ENCODE results near the gene HIVEP3. TPM values are rescaled to one million over a fixed set of nuclear protein-coding genes. Genes with fewer than 3 reads are reported as not detected.
A peak's percentile ranks its signal among the peaks of the same experiment; 100 is the strongest.
"Not testable (repeated sequence)": the region's sequence is repeated elsewhere in the genome, so short reads cannot be mapped to it uniquely, and the experiment has no call there.

Gene HIVEP3
- total and polyA plus RNA-seq, 3 experiments from 2014 or later, result 15.1 to 24.0 (median 23.0) TPM

- CTCF ChIA-PET, result no interaction called here
Observed at GRCh38 chr1:41936107-41936506, 17.4 kb upstream of the HIVEP3 start.

GRCh38 chr1:41935226-41935625 is 16.5 kb upstream of the HIVEP3 start:
- Histone ChIP-seq H3K27me3 (ENCODE audit: insufficient read depth, low read length, poor library complexity, severe bottlenecking) (no peaks in the 10 kb centered on the region), H3K27ac (ENCODE audit: low read depth, low read length) (no peak overlapping the region), H3K4me1 (ENCODE audit: insufficient read depth, low read length) (no peaks in the 10 kb centered on the region), H3K4me3 (ENCODE audit: low read length) (no peak overlapping the region), H3K36me3 (ENCODE audit: insufficient read depth, low read length) (no peaks in the 10 kb centered on the region), H3K9me3 (ENCODE audit: low read length) (no peaks in the 10 kb centered on the region)
- Mint-ChIP-seq H3K9me3 (no peaks in the 10 kb centered on the region), H3K36me3 (peaks cover 0 to 2% (median 1%) of the 10 kb centered on the region in 3 donors), H3K27ac (no peak overlapping the region), H3K4me1 (peaks cover 0 to 10% (median 1%) of the 10 kb centered on the region in 3 donors), H3K27me3 (no peaks in the 10 kb centered on the region), H3K4me3 (no peak overlapping the region)
- no peak for DNase-seq
- ChIA-PET CTCF (no interaction called here), POLR2A (no interaction called here)

More at GRCh38 chr1:41936107-41936506, 17.4 kb upstream of the HIVEP3 start:
- H3K4me1 Mint-ChIP-seq, result peaks cover 0 to 12% (median 1%) of the 10 kb centered on the region in 3 donors
- DNase-seq, result no peak
- Histone ChIP-seq H3K4me1 (ENCODE audit: insufficient read depth, low read length) (no peaks in the 10 kb centered on the region), H3K9me3 (ENCODE audit: low read length) (no peaks in the 10 kb centered on the region), H3K27me3 (ENCODE audit: insufficient read depth, low read length, poor library complexity, severe bottlenecking) (no peaks in the 10 kb centered on the region), H3K27ac (ENCODE audit: low read depth, low read length) (no peak overlapping the region), H3K4me3 (ENCODE audit: low read length) (no peak overlapping the region), H3K36me3 (ENCODE audit: insufficient read depth, low read length) (no peaks in the 10 kb centered on the region)
- H3K4me3 Mint-ChIP-seq, result no peak overlapping the region
- H3K27me3 Mint-ChIP-seq, result peaks cover 0 to 2% of the 10 kb centered on the region in 2 donors
- no peaks in the 10 kb centered on the region for H3K9me3 Mint-ChIP-seq
- peaks cover 0 to 2% (median 1%) of the 10 kb centered on the region in 3 donors for H3K36me3 Mint-ChIP-seq
- POLR2A ChIA-PET, result no interaction called here
- no peak overlapping the region for H3K27ac Mint-ChIP-seq

GRCh38 chr1:41933106-41933505 is 14.4 kb upstream of the HIVEP3 start:
- Mint-ChIP-seq H3K9me3 (no peaks in the 10 kb centered on the region), H3K4me3 (no peak overlapping the region), H3K36me3 (no peaks in the 10 kb centered on the region), H3K27ac (no peak overlapping the region), H3K4me1 (peaks cover 0 to 10% (median 1%) of the 10 kb centered on the region in 3 donors), H3K27me3 (no peaks in the 10 kb centered on the region)
- Histone ChIP-seq H3K27ac (ENCODE audit: low read depth, low read length) (no peak overlapping the region), H3K4me3 (ENCODE audit: low read length) (no peak overlapping the region), H3K27me3 (ENCODE audit: insufficient read depth, low read length, poor library complexity, severe bottlenecking) (no peaks in the 10 kb centered on the region), H3K36me3 (ENCODE audit: insufficient read depth, low read length) (no peaks in the 10 kb centered on the region), H3K4me1 (ENCODE audit: insufficient read depth, low read length) (no peaks in the 10 kb centered on the region), H3K9me3 (ENCODE audit: low read length) (no peaks in the 10 kb centered on the region)
- POLR2A ChIA-PET, result interaction anchor here (0.6 kb wide), 1 partner anchor 174 kb away, joined by 7 read pairs; no protein-coding TSS in a partner anchor
- DNase-seq, result no peak
- CTCF ChIA-PET, result interaction anchor here (0.9 kb wide), 1 partner anchor 240 kb away, joined by 4 read pairs; no protein-coding TSS in a partner anchor

GRCh38 chr1:41931578-41931977 is 12.9 kb upstream of the HIVEP3 start:
- Mint-ChIP-seq H3K36me3 (no peaks in the 10 kb centered on the region), H3K27me3 (no peaks in the 10 kb centered on the region), H3K9me3 (no peaks in the 10 kb centered on the region), H3K27ac (no peak overlapping the region), H3K4me3 (no peak overlapping the region), H3K4me1 (peaks cover 0 to 7% (median 1%) of the 10 kb centered on the region in 3 donors)
- H3K4me3 ChIP-seq (ENCODE audit: low read length), result no peak overlapping the region
- no peaks in the 10 kb centered on the region for H3K9me3 ChIP-seq (ENCODE audit: low read length)
- POLR2A ChIA-PET, result no interaction called here
- no peaks in the 10 kb centered on the region for H3K36me3 ChIP-seq (ENCODE audit: insufficient read depth, low read length)
- no peaks in the 10 kb centered on the region for H3K4me1 ChIP-seq (ENCODE audit: insufficient read depth, low read length)
- no peak for DNase-seq
- H3K27ac ChIP-seq (ENCODE audit: low read depth, low read length), result no peak overlapping the region
- CTCF ChIA-PET, result no interaction called here
- H3K27me3 ChIP-seq (ENCODE audit: insufficient read depth, low read length, poor library complexity, severe bottlenecking), result no peaks in the 10 kb centered on the region

GRCh38 chr1:41927118-41927517 is 8.4 kb upstream of the HIVEP3 start:
- DNase-seq, result no peak
- Mint-ChIP-seq H3K27ac (no peak overlapping the region), H3K4me3 (no peak overlapping the region), H3K27me3 (no peaks in the 10 kb centered on the region), H3K36me3 (no peaks in the 10 kb centered on the region), H3K4me1 (peaks cover 0 to 5% (median 4%) of the 10 kb centered on the region in 3 donors), H3K9me3 (no peaks in the 10 kb centered on the region)
- CTCF ChIA-PET, result interaction anchor here (0.7 kb wide), 1 partner anchor 19 kb away, joined by 3 read pairs; no protein-coding TSS in a partner anchor
- H3K36me3 ChIP-seq (ENCODE audit: insufficient read depth, low read length), result no peaks in the 10 kb centered on the region
- no peak overlapping the region for H3K27ac ChIP-seq (ENCODE audit: low read depth, low read length)
- H3K9me3 ChIP-seq (ENCODE audit: low read length), result no peaks in the 10 kb centered on the region
- POLR2A ChIA-PET, result no interaction called here
- no peak overlapping the region for H3K4me3 ChIP-seq (ENCODE audit: low read length)
- no peaks in the 10 kb centered on the region for H3K4me1 ChIP-seq (ENCODE audit: insufficient read depth, low read length)
- H3K27me3 ChIP-seq (ENCODE audit: insufficient read depth, low read length, poor library complexity, severe bottlenecking), result no peaks in the 10 kb centered on the region

GRCh38 chr1:41925712-41926111 is 7.0 kb upstream of the HIVEP3 start:
- CTCF ChIA-PET, result interaction anchor here (0.9 to 1.8 kb wide), 3 partner anchors 34 to 352 kb away, joined by 3 to 4 read pairs (median 3); no protein-coding TSS in a partner anchor
- no peak overlapping the region for H3K4me3 Mint-ChIP-seq
- H3K27ac Mint-ChIP-seq, result no peak overlapping the region
- no peak for DNase-seq
- H3K9me3 Mint-ChIP-seq, result no peaks in the 10 kb centered on the region
- Histone ChIP-seq H3K4me3 (ENCODE audit: low read length) (no peak overlapping the region), H3K4me1 (ENCODE audit: insufficient read depth, low read length) (no peaks in the 10 kb centered on the region), H3K27ac (ENCODE audit: low read depth, low read length) (no peak overlapping the region), H3K27me3 (ENCODE audit: insufficient read depth, low read length, poor library complexity, severe bottlenecking) (no peaks in the 10 kb centered on the region), H3K36me3 (ENCODE audit: insufficient read depth, low read length) (no peaks in the 10 kb centered on the region), H3K9me3 (ENCODE audit: low read length) (no peaks in the 10 kb centered on the region)
- peaks cover 3 to 8% (median 8%) of the 10 kb centered on the region in 3 donors for H3K4me1 Mint-ChIP-seq
- no peaks in the 10 kb centered on the region for H3K27me3 Mint-ChIP-seq
- H3K36me3 Mint-ChIP-seq, result no peaks in the 10 kb centered on the region
- POLR2A ChIA-PET, result no interaction called here

- POLR2A ChIA-PET, result no interaction called here
- H3K27me3 Mint-ChIP-seq, result peaks cover 0 to 2% of the 10 kb centered on the region in 2 donors
- CTCF ChIA-PET, result interaction anchor here (0.9 to 1.8 kb wide), 2 partner anchors 41 to 351 kb away, joined by 3 to 4 read pairs; no protein-coding TSS in a partner anchor
Observed at GRCh38 chr1:41924911-41925310, 6.2 kb upstream of the HIVEP3 start.

GRCh38 chr1:41921271-41921670 is 2.5 kb upstream of the HIVEP3 start:
- H3K9me3 ChIP-seq (ENCODE audit: low read length); POLR2A ChIA-PET; H3K36me3 ChIP-seq (ENCODE audit: insufficient read depth, low read length); H3K36me3 Mint-ChIP-seq; H3K4me3 ChIP-seq (ENCODE audit: low read length); DNase-seq; H3K27me3 Mint-ChIP-seq; H3K9me3 Mint-ChIP-seq; H3K27me3 ChIP-seq (ENCODE audit: insufficient read depth, low read length, poor library complexity, severe bottlenecking); H3K27ac ChIP-seq (ENCODE audit: low read depth, low read length): not testable (repeated sequence)
- CTCF ChIA-PET, result interaction anchor here (1.9 kb wide), 1 partner anchor 29 kb away, joined by 8 read pairs; no protein-coding TSS in a partner anchor
- peaks cover 34% of the 10 kb centered on the region for H3K4me1 ChIP-seq (ENCODE audit: insufficient read depth, low read length)
- peaks cover 41 to 51% (median 47%) of the 10 kb centered on the region in 3 donors for H3K4me1 Mint-ChIP-seq
- H3K27ac Mint-ChIP-seq, result peak overlapping the region in 7 of 8 donors; percentile 4 to 99 (median 94)
- H3K4me3 Mint-ChIP-seq, result peak overlapping the region in 1 of 7 donors; percentile 87

More at GRCh38 chr1:41924911-41925310, 6.2 kb upstream of the HIVEP3 start:
- Histone ChIP-seq H3K9me3 (ENCODE audit: low read length) (no peaks in the 10 kb centered on the region), H3K27ac (ENCODE audit: low read depth, low read length) (no peak overlapping the region), H3K36me3 (ENCODE audit: insufficient read depth, low read length) (no peaks in the 10 kb centered on the region), H3K4me3 (ENCODE audit: low read length) (no peak overlapping the region), H3K27me3 (ENCODE audit: insufficient read depth, low read length, poor library complexity, severe bottlenecking) (no peaks in the 10 kb centered on the region), H3K4me1 (ENCODE audit: insufficient read depth, low read length) (peaks cover 5% of the 10 kb centered on the region)
- Mint-ChIP-seq H3K27ac (peak overlapping the region in 1 of 8 donors; percentile 19), H3K4me1 (peaks cover 8 to 16% (median 16%) of the 10 kb centered on the region in 3 donors), H3K4me3 (no peak overlapping the region), H3K36me3 (no peaks in the 10 kb centered on the region), H3K9me3 (no peaks in the 10 kb centered on the region)
- no peak for DNase-seq
